ENCODE data around the gene PRKCZ. TPM values are rescaled to one million over a fixed set of nuclear protein-coding genes. Genes with fewer than 3 reads are reported as not detected.

The PRKCZ gene
- polyA plus RNA-seq, 3 donors: 0.74 to 1.9 (median 1.4) TPM

DNA sequence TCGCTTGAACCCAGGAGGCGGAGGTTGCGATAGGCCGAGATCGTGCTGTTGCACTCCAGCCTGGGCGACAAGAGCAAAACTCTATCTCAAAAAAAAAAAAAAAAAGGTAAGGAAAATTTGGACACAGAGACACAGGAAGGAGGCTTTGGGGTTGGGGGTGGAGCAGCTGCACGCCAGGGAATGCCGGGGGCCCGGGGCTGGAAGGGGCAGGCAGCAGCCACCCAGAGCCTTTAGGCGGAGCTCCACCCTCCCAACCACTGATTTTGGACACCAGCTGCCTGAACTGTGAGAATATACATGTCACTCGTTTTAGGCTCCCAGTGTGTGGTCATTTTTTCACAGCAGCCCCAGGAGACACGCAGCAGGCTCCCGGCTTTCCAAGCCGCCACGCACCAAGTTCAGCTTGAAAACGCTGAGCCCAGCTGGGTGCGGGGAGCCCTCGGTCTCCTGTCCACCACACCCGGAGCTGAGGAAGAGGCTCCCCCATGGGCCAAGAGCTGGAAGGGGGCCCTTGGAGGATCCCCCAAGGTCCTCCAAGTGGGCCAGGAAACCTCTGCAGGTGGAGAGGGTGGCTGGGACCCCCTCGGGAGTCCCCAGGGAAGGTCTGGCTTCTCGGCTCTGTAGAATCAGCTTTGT, 150.2 kb downstream of the PRKCZ start:
- H4K20me1 ChIP-seq (ENCODE audit: insufficient read depth, low read length): no peaks in the 10 kb centered on the region
- H3K4me2 ChIP-seq (replicated peaks; ENCODE audit: extremely low read depth, low read length, poor library complexity, severe bottlenecking): no peak overlapping the region
- H2AFZ ChIP-seq (ENCODE audit: insufficient read depth, low read depth, low read length, poor library complexity, severe bottlenecking): no peak overlapping the region
- no peaks in the 10 kb centered on the region for H3K36me3 ChIP-seq (replicated peaks in 1 of 2; ENCODE audit: control insufficient read depth in 1 of 2, insufficient read depth in 2 of 2, low read length in 2 of 2)
- no peak overlapping the region for H3K9ac ChIP-seq (ENCODE audit: insufficient read depth, low read length, poor library complexity, severe bottlenecking)
- no peaks in the 10 kb centered on the region for H3K9me3 ChIP-seq (replicated peaks in 1 of 2; ENCODE audit: control insufficient read depth in 1 of 2, insufficient read depth in 1 of 2, low read length in 2 of 2)
- H3K27ac Mint-ChIP-seq: no peak overlapping the region
- H3K4me1 ChIP-seq (ENCODE audit: control insufficient read depth in 1 of 2, insufficient read depth in 2 of 2, low read length in 2 of 2): peaks cover 27 to 33% of the 10 kb centered on the region in 2 donors
- TF ChIP-seq, protein P1, sequence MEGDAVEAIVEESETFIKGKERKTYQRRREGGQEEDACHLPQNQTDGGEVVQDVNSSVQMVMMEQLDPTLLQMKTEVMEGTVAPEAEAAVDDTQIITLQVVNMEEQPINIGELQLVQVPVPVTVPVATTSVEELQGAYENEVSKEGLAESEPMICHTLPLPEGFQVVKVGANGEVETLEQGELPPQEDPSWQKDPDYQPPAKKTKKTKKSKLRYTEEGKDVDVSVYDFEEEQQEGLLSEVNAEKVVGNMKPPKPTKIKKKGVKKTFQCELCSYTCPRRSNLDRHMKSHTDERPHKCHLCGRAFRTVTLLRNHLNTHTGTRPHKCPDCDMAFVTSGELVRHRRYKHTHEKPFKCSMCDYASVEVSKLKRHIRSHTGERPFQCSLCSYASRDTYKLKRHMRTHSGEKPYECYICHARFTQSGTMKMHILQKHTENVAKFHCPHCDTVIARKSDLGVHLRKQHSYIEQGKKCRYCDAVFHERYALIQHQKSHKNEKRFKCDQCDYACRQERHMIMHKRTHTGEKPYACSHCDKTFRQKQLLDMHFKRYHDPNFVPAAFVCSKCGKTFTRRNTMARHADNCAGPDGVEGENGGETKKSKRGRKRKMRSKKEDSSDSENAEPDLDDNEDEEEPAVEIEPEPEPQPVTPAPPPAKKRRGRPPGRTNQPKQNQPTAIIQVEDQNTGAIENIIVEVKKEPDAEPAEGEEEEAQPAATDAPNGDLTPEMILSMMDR (IDR thresholded peaks at IDR 0.05): no peak
- peaks cover 18% of the 10 kb centered on the region for H3K4me1 Mint-ChIP-seq
- H3K27me3 Mint-ChIP-seq (ENCODE audit: low read depth in 3 of 3): peaks cover 0 to 5% (median 3%) of the 10 kb centered on the region in 3 donors
- WGBS (ENCODE audit: insufficient coverage): 100% methylated on average over 13 of the region's 21 CpGs
- H3K9me3 Mint-ChIP-seq: no peaks in the 10 kb centered on the region
- intact Hi-C loops (cut with micrococcal nuclease): loop anchor here in 1 of 2 donors (5.0 to 10.0 kb wide), 2 partner anchors 283 to 324 kb away; partner anchors contain the start of genes CALML6, PANK4 and TMEM52
- no peaks in the 10 kb centered on the region for H3K27me3 ChIP-seq (ENCODE audit: control insufficient read depth in 2 of 2, insufficient read depth in 2 of 2, low read length in 2 of 2)
- H3K27ac ChIP-seq (ENCODE audit: low read depth in 1 of 2, low read length in 2 of 2): no peak overlapping the region
- no peaks in the 10 kb centered on the region for H3K79me2 ChIP-seq (ENCODE audit: insufficient read depth, low read length)
- no peak overlapping the region for H3K4me3 Mint-ChIP-seq
- no peak for DNase-seq
- H3K36me3 Mint-ChIP-seq: no peaks in the 10 kb centered on the region
- no peak overlapping the region for H3K4me3 ChIP-seq (replicated peaks in 1 of 3; ENCODE audit: low read depth in 2 of 3, low read length in 3 of 3)

DNA sequence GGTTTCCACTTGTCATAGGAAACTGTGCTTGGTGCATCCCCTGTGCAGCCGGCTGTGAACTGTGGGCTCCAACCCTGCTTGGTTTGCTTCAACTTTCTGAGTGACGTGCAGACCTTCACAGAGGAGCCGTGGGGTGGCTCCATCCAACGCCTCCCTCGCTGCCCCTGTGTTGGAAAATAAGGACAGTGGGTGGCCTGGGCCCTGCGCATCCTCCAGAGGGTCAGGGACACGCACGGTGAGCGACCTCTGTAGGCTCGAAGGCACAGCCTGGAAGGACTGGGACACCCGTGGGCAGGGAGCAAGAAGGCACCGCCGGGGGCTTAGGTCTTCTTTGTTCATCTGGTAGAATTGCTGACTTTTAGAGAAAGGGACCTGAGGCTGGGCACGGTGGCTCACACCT, 150.9 kb downstream of the PRKCZ start:
- intact Hi-C loops (cut with micrococcal nuclease): loop anchor here in 1 of 2 donors (5.0 to 10.0 kb wide), 2 partner anchors 284 to 324 kb away; partner anchors contain the start of genes CALML6, PANK4 and TMEM52
- Histone ChIP-seq H3K4me3 (replicated peaks in 1 of 3; ENCODE audit: low read depth in 2 of 3, low read length in 3 of 3) (no peak overlapping the region), H4K20me1 (ENCODE audit: insufficient read depth, low read length) (no peaks in the 10 kb centered on the region), H3K4me1 (ENCODE audit: control insufficient read depth in 1 of 2, insufficient read depth in 2 of 2, low read length in 2 of 2) (peaks cover 30 to 36% of the 10 kb centered on the region in 2 donors), H3K9ac (ENCODE audit: insufficient read depth, low read length, poor library complexity, severe bottlenecking) (no peak overlapping the region), H3K36me3 (replicated peaks in 1 of 2; ENCODE audit: control insufficient read depth in 1 of 2, insufficient read depth in 2 of 2, low read length in 2 of 2) (no peaks in the 10 kb centered on the region), H3K27ac (ENCODE audit: low read depth in 1 of 2, low read length in 2 of 2) (no peak overlapping the region), H3K27me3 (ENCODE audit: control insufficient read depth in 2 of 2, insufficient read depth in 2 of 2, low read length in 2 of 2) (peaks cover 0 to under 1% of the 10 kb centered on the region in 2 donors), H3K9me3 (replicated peaks in 1 of 2; ENCODE audit: control insufficient read depth in 1 of 2, insufficient read depth in 1 of 2, low read length in 2 of 2) (no peaks in the 10 kb centered on the region), H3K79me2 (ENCODE audit: insufficient read depth, low read length) (no peaks in the 10 kb centered on the region), H3K4me2 (replicated peaks; ENCODE audit: extremely low read depth, low read length, poor library complexity, severe bottlenecking) (no peak overlapping the region), H2AFZ (ENCODE audit: insufficient read depth, low read depth, low read length, poor library complexity, severe bottlenecking) (no peak overlapping the region)
- Mint-ChIP-seq H3K9me3 (peaks cover 0 to 1% (median 0%) of the 10 kb centered on the region in 7 donors), H3K27me3 (ENCODE audit: low read depth in 3 of 3) (peaks cover 3 to 8% (median 7%) of the 10 kb centered on the region in 3 donors), H3K27ac (no peak overlapping the region), H3K4me1 (peaks cover 21% of the 10 kb centered on the region), H3K4me3 (no peak overlapping the region), H3K36me3 (no peaks in the 10 kb centered on the region)
- TF ChIP-seq, protein P1 (IDR thresholded peaks at IDR 0.05): no peak
- WGBS (ENCODE audit: insufficient coverage): 99% methylated on average over 13 of the region's 14 CpGs
- no peak for DNase-seq
